ENCODE data around the gene PALMD.

- TF ChIP-seq POLR2A (IDR thresholded peaks at IDR 0.05) (no peak), CTCF (IDR thresholded peaks at IDR 0.05) (no peak)
These were observed 47.0 kb upstream of the PALMD start for GRCh38 chr1:99598738-99599411.
